CD8-positive, alpha-beta memory T cell (primary cell): ENCODE data around the gene WDR81. TPM values are rescaled to one million over a fixed set of nuclear protein-coding genes. Genes with fewer than 3 reads are reported as not detected.
A peak's percentile ranks its signal among the peaks of the same experiment; 100 is the strongest.

Experiments used
- CTCF ChIA-PET: fragments of 350-600 bp; sonication (Branson Sonifier 250); formaldehyde crosslinking; loops from one replicate; lab custom pipeline; 2021; ENCODE audit warnings: antibody characterized with exemption; lab: Charles Lee
- POLR2A ChIA-PET: fragments of 350-600 bp; sonication (Branson Sonifier 250); formaldehyde crosslinking; loops from one replicate; lab custom pipeline; 2021; ENCODE audit warnings: antibody characterized with exemption; lab: Charles Lee
- DNase-seq, 5 donors: peaks; one replicate each; pipeline versions ENCODE4 v3.0.0 to v3.0.0-alpha.2; 2020 to 2022; ENCODE audit warnings: mixed read lengths in 1 of 5
- H3K27ac ChIP-seq: one replicate; pipeline ENCODE4 v1.7.0; 2013; ENCODE audit warnings: low read depth, mild to moderate bottlenecking, low read length, moderate library complexity
- H3K27me3 ChIP-seq: 2 replicates; pipeline ENCODE4 v1.7.0; 2013; ENCODE audit warnings: low read length, mild to moderate bottlenecking; ENCODE audit not compliant: insufficient read depth, poor library complexity, severe bottlenecking
- H3K36me3 ChIP-seq: 2 replicates; pipeline ENCODE4 v1.7.0; 2013; ENCODE audit warnings: mild to moderate bottlenecking, low read length, moderate library complexity; ENCODE audit not compliant: insufficient read depth
- H3K4me1 ChIP-seq: 2 replicates; pipeline ENCODE4 v1.7.0; 2013; ENCODE audit warnings: mild to moderate bottlenecking, low read length, moderate library complexity; ENCODE audit not compliant: insufficient read depth
- H3K4me3 ChIP-seq: 2 replicates; pipeline ENCODE4 v1.7.0; 2013; ENCODE audit warnings: mild to moderate bottlenecking, low read length
- H3K9me3 ChIP-seq: 2 replicates; pipeline ENCODE4 v1.7.0; 2013; ENCODE audit warnings: mild to moderate bottlenecking, low read length
- H3K27ac Mint-ChIP-seq, 8 donors: one replicate each; pipeline ENCODE4 v1.8.0; 2020 to 2021; ENCODE audit warnings: mixed read lengths in 8 of 8, mild to moderate bottlenecking in 6 of 8, inconsistent platforms in 3 of 8, moderate library complexity in 3 of 8
- H3K27me3 Mint-ChIP-seq, 2 donors: one replicate each; pipeline ENCODE4 v1.8.0; 2020 to 2021; ENCODE audit warnings: mixed read lengths in 2 of 2, mild to moderate bottlenecking in 1 of 2, moderate library complexity in 1 of 2
- H3K36me3 Mint-ChIP-seq, 3 donors: one replicate each; pipeline ENCODE4 v1.8.0; 2020 to 2021; ENCODE audit warnings: mixed read lengths in 3 of 3, inconsistent platforms in 1 of 3, mild to moderate bottlenecking in 1 of 3
- H3K4me1 Mint-ChIP-seq, 3 donors: one replicate each; pipeline ENCODE4 v1.8.0; 2020 to 2021; ENCODE audit warnings: mixed read lengths in 3 of 3, inconsistent platforms in 1 of 3, mild to moderate bottlenecking in 1 of 3
- H3K4me3 Mint-ChIP-seq, 7 donors: one replicate each; pipeline ENCODE4 v1.8.0; 2020 to 2021; ENCODE audit warnings: mixed read lengths in 7 of 7, mild to moderate bottlenecking in 6 of 7, moderate library complexity in 4 of 7, inconsistent platforms in 2 of 7
- H3K9me3 Mint-ChIP-seq, 5 donors: one replicate each; pipeline ENCODE4 v1.8.0; 2020 to 2022; ENCODE audit warnings: mixed read lengths in 5 of 5, mild to moderate bottlenecking in 3 of 5, moderate library complexity in 2 of 5, inconsistent platforms in 1 of 5
- polyA plus RNA-seq: library from polyadenylated mRNA; unstranded; fragments of 300-500 nt; fragmentation: Illumina TruSeq; gene quantifications from one replicate; pipeline ENCODE4 v1.2.3, GENCODE V29; 2021
- total RNA-seq, 2 experiments: library from RNA; stranded (reverse); gene quantifications; one replicate each; pipeline ENCODE4 v1.2.3, GENCODE V29; 2021

WDR81 gene
- total and polyA plus RNA-seq, 3 experiments from 2014 or later = 20.4 to 23.7 (median 21.1) TPM

GRCh38 chr17:1713878-1714426 is 10.6 kb upstream of the WDR81 start:
- Mint-ChIP-seq H3K9me3 (no peaks in the 10 kb centered on the region), H3K27ac (peak overlapping the region in 5 of 8 donors; percentile 13 to 78 (median 63)), H3K27me3 (peaks cover under 1 to 6% of the 10 kb centered on the region in 2 donors), H3K36me3 (peaks cover 0 to 18% (median 4%) of the 10 kb centered on the region in 3 donors), H3K4me3 (peak overlapping the region; percentile 26 to 84 (median 73)), H3K4me1 (peaks cover 28 to 45% (median 44%) of the 10 kb centered on the region in 3 donors)
- no peak overlapping the region for H3K4me3 ChIP-seq
- H3K36me3 ChIP-seq = no peaks in the 10 kb centered on the region
- H3K27ac ChIP-seq = peak overlapping the region; percentile 51
- H3K4me1 ChIP-seq = peaks cover 30% of the 10 kb centered on the region
- ChIA-PET CTCF (interaction anchor here (1.2 to 2.3 kb wide), 3 partner anchors 7 to 151 kb away, joined by 3 to 5 read pairs (median 3); no protein-coding TSS in a partner anchor), POLR2A (no interaction called here)
- no peaks in the 10 kb centered on the region for H3K9me3 ChIP-seq
- peaks cover 1% of the 10 kb centered on the region for H3K27me3 ChIP-seq
- no peak for DNase-seq

GRCh38 chr17:1714427-1714979 is 10.0 kb upstream of the WDR81 start:
- Mint-ChIP-seq H3K27me3 (peaks cover 0 to 6% of the 10 kb centered on the region in 2 donors), H3K4me1 (peaks cover 28 to 44% (median 42%) of the 10 kb centered on the region in 3 donors), H3K9me3 (no peaks in the 10 kb centered on the region), H3K36me3 (peaks cover 0 to 18% (median 4%) of the 10 kb centered on the region in 3 donors), H3K4me3 (peak overlapping the region; percentile 39 to 84 (median 73)), H3K27ac (peak overlapping the region in 3 of 8 donors; percentile 33 to 78 (median 72))
- H3K27ac ChIP-seq = peak overlapping the region; percentile 51
- H3K4me1 ChIP-seq = peaks cover 30% of the 10 kb centered on the region
- no peaks in the 10 kb centered on the region for H3K27me3 ChIP-seq
- CTCF ChIA-PET = interaction anchor here (1.2 to 2.3 kb wide), 2 partner anchors 54 to 151 kb away, joined by 3 to 5 read pairs; no protein-coding TSS in a partner anchor
- H3K36me3 ChIP-seq = no peaks in the 10 kb centered on the region
- no peak for DNase-seq
- no peak overlapping the region for H3K4me3 ChIP-seq
- H3K9me3 ChIP-seq = no peaks in the 10 kb centered on the region
- POLR2A ChIA-PET = no interaction called here

GRCh38 chr17:1714980-1715802 is 9.3 kb upstream of the WDR81 start:
- H3K36me3 Mint-ChIP-seq = peaks cover 0 to 18% (median 4%) of the 10 kb centered on the region in 3 donors
- peaks cover 0 to 6% of the 10 kb centered on the region in 2 donors for H3K27me3 Mint-ChIP-seq
- Histone ChIP-seq H3K9me3 (no peaks in the 10 kb centered on the region), H3K27ac (peak overlapping the region; percentile 49), H3K36me3 (no peaks in the 10 kb centered on the region), H3K4me1 (peaks cover 30% of the 10 kb centered on the region), H3K4me3 (peak overlapping the region; percentile 70), H3K27me3 (no peaks in the 10 kb centered on the region)
- ChIA-PET CTCF (interaction anchor here (1.2 to 2.4 kb wide), 4 partner anchors 14 to 68 kb away, joined by 3 to 11 read pairs (median 4); partner anchors contain the start of gene RILP), POLR2A (interaction anchor here (1.0 to 2.7 kb wide), 5 partner anchors 31 to 588 kb away, joined by 3 to 26 read pairs (median 5); partner anchors contain the start of genes PRPF8, RPA1, SMG6 and SMYD4)
- peak overlapping the region in 2 of 8 donors; percentile 40 to 46 for H3K27ac Mint-ChIP-seq
- H3K4me1 Mint-ChIP-seq = peaks cover 28 to 44% (median 42%) of the 10 kb centered on the region in 3 donors
- peak in 3 of 5 donors; percentile 32 to 65 (median 42) for DNase-seq
- peak overlapping the region; percentile 45 to 97 (median 67) for H3K4me3 Mint-ChIP-seq
- H3K9me3 Mint-ChIP-seq = no peaks in the 10 kb centered on the region

GRCh38 chr17:1715803-1716075 is 8.8 kb upstream of the WDR81 start:
- Mint-ChIP-seq H3K27me3 (peaks cover 0 to 6% of the 10 kb centered on the region in 2 donors), H3K27ac (peak overlapping the region in 7 of 8 donors; percentile 50 to 96 (median 90)), H3K4me1 (peaks cover 28 to 42% (median 40%) of the 10 kb centered on the region in 3 donors), H3K9me3 (no peaks in the 10 kb centered on the region), H3K4me3 (peak overlapping the region; percentile 88 to 97 (median 93)), H3K36me3 (peaks cover 0 to 18% (median 4%) of the 10 kb centered on the region in 3 donors)
- DNase-seq = no peak
- ChIA-PET CTCF (interaction anchor here (1.2 to 2.4 kb wide), 4 partner anchors 13 to 68 kb away, joined by 3 to 11 read pairs (median 4); partner anchors contain the start of gene RILP), POLR2A (interaction anchor here (1.0 to 2.7 kb wide), 5 partner anchors 32 to 587 kb away, joined by 3 to 26 read pairs (median 5); partner anchors contain the start of genes PRPF8, RPA1, SMG6 and SMYD4)
- no peaks in the 10 kb centered on the region for H3K9me3 ChIP-seq
- H3K4me1 ChIP-seq = peaks cover 32% of the 10 kb centered on the region
- H3K27ac ChIP-seq = peak overlapping the region; percentile 49
- H3K36me3 ChIP-seq = no peaks in the 10 kb centered on the region
- peak overlapping the region; percentile 70 for H3K4me3 ChIP-seq
- no peaks in the 10 kb centered on the region for H3K27me3 ChIP-seq

- H3K27me3 Mint-ChIP-seq = peaks cover 0 to under 1% of the 10 kb centered on the region in 2 donors
- DNase-seq = peak; percentile 100
- peaks cover 31% of the 10 kb centered on the region for H3K4me1 ChIP-seq
- peaks cover 0 to 18% (median 4%) of the 10 kb centered on the region in 3 donors for H3K36me3 Mint-ChIP-seq
- peaks cover 26 to 40% (median 37%) of the 10 kb centered on the region in 3 donors for H3K4me1 Mint-ChIP-seq
- no peaks in the 10 kb centered on the region for H3K27me3 ChIP-seq
- peak overlapping the region; percentile 85 for H3K4me3 ChIP-seq
- no peaks in the 10 kb centered on the region for H3K9me3 Mint-ChIP-seq
- H3K4me3 Mint-ChIP-seq = peak overlapping the region; percentile 88 to 97 (median 93)
- H3K27ac Mint-ChIP-seq = peak overlapping the region; percentile 89 to 100 (median 96)
- no peaks in the 10 kb centered on the region for H3K9me3 ChIP-seq
- H3K36me3 ChIP-seq = no peaks in the 10 kb centered on the region
- peak overlapping the region; percentile 89 for H3K27ac ChIP-seq
- POLR2A ChIA-PET = interaction anchor here (0.7 to 2.7 kb wide), 12 partner anchors 32 to 587 kb away, joined by 3 to 26 read pairs (median 4); partner anchors contain the start of genes PRPF8, RILP, RPA1 and SMG6
- CTCF ChIA-PET = interaction anchor here (0.6 to 2.4 kb wide), 14 partner anchors 8 to 338 kb away, joined by 3 to 11 read pairs (median 4); partner anchors contain the start of genes HIC1, RILP and WDR81
These were observed 8.2 kb upstream of the WDR81 start for GRCh38 chr17:1716076-1716911.

- peak overlapping the region; percentile 89 to 100 (median 96) for H3K27ac Mint-ChIP-seq
- H3K4me1 Mint-ChIP-seq = peaks cover 26 to 35% (median 32%) of the 10 kb centered on the region in 3 donors
- ChIA-PET POLR2A (interaction anchor here (0.7 to 2.7 kb wide), 11 partner anchors 33 to 586 kb away, joined by 3 to 26 read pairs (median 4); partner anchors contain the start of genes PRPF8, RILP, RPA1 and SMG6), CTCF (interaction anchor here (0.7 to 2.4 kb wide), 14 partner anchors 8 to 337 kb away, joined by 3 to 11 read pairs (median 4); partner anchors contain the start of genes HIC1, RILP and WDR81)
- Histone ChIP-seq H3K36me3 (no peaks in the 10 kb centered on the region), H3K27ac (peak overlapping the region; percentile 89), H3K4me3 (peak overlapping the region; percentile 85), H3K27me3 (no peaks in the 10 kb centered on the region), H3K4me1 (peaks cover 31% of the 10 kb centered on the region), H3K9me3 (no peaks in the 10 kb centered on the region)
- peaks cover 0 to 17% (median under 1%) of the 10 kb centered on the region in 3 donors for H3K36me3 Mint-ChIP-seq
- no peaks in the 10 kb centered on the region for H3K27me3 Mint-ChIP-seq
- peak overlapping the region; percentile 88 to 97 (median 93) for H3K4me3 Mint-ChIP-seq
- H3K9me3 Mint-ChIP-seq = no peaks in the 10 kb centered on the region
- peak; percentile 66 to 83 (median 74) for DNase-seq
These were observed 7.4 kb upstream of the WDR81 start for GRCh38 chr17:1716912-1717695.
